GM23338 (cell line): ENCODE measurements around the gene SMYD3.

Experiments used
- EZH2 ChIP-seq: fragments of 200-600 bp; sonication (generic); IDR thresholded peaks from one replicate; pipeline ENCODE4 v1.8.0; 2017; ENCODE audit warnings: antibody characterized with exemption, mild to moderate bottlenecking, low read depth; ENCODE audit not compliant: unreplicated experiment
- EZH2phosphoT487 ChIP-seq: fragments of 200-600 bp; sonication (generic); IDR thresholded peaks from one replicate; pipeline ENCODE4 v1.8.1; 2018; ENCODE audit warnings: antibody characterized with exemption; ENCODE audit not compliant: unreplicated experiment
- JUNB ChIP-seq: IDR thresholded peaks from one replicate; pipeline ENCODE4 v1.6.1; 2016; ENCODE audit warnings: antibody characterized with exemption; ENCODE audit not compliant: unreplicated experiment
- POLR2AphosphoS5 ChIP-seq: IDR thresholded peaks from 2 replicates; pipeline ENCODE4 v1.6.1; 2016; ENCODE audit warnings: antibody characterized with exemption, low read depth
- TF ChIP-seq, protein P1 (sequence below), 2 experiments: fragments of 200-600 bp in 1 of 2; sonication (generic) in 1 of 2; conservative IDR thresholded peaks; 2 replicates each; pipeline versions ENCODE4 v1.5.1 to v1.6.1; 2016 to 2017; ENCODE audit warnings: antibody characterized with exemption in 2 of 2, low read depth in 2 of 2, mild to moderate bottlenecking in 2 of 2, moderate library complexity in 1 of 2
- TF ChIP-seq, protein P2 (sequence below): IDR thresholded peaks from one replicate; pipeline ENCODE4 v1.6.1; 2018; ENCODE audit warnings: antibody characterized with exemption; ENCODE audit not compliant: unreplicated experiment

DNA sequence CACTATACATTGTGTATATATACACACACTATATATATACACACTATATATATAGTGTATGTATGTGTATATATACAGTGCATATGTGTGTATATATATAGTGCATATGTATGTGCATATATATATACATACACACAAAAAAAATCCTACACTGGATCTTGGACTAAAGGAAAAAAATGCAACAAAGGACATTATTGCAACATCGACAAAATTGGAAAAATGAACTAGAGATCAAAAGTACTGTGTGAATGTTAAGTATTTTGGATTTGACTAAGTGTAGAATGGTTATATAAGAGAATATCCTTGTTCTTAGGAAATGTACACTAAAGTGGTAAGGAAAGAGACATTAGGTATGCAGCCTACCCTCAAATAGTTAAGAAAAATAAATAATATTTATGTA lies 36.5 kb downstream of the SMYD3 start:
- TF ChIP-seq, protein P1, sequence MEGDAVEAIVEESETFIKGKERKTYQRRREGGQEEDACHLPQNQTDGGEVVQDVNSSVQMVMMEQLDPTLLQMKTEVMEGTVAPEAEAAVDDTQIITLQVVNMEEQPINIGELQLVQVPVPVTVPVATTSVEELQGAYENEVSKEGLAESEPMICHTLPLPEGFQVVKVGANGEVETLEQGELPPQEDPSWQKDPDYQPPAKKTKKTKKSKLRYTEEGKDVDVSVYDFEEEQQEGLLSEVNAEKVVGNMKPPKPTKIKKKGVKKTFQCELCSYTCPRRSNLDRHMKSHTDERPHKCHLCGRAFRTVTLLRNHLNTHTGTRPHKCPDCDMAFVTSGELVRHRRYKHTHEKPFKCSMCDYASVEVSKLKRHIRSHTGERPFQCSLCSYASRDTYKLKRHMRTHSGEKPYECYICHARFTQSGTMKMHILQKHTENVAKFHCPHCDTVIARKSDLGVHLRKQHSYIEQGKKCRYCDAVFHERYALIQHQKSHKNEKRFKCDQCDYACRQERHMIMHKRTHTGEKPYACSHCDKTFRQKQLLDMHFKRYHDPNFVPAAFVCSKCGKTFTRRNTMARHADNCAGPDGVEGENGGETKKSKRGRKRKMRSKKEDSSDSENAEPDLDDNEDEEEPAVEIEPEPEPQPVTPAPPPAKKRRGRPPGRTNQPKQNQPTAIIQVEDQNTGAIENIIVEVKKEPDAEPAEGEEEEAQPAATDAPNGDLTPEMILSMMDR (conservative IDR thresholded peaks at IDR 0.05; ENCODE audit: low read depth in 2 of 2), result no peak
- TF ChIP-seq, protein P2, sequence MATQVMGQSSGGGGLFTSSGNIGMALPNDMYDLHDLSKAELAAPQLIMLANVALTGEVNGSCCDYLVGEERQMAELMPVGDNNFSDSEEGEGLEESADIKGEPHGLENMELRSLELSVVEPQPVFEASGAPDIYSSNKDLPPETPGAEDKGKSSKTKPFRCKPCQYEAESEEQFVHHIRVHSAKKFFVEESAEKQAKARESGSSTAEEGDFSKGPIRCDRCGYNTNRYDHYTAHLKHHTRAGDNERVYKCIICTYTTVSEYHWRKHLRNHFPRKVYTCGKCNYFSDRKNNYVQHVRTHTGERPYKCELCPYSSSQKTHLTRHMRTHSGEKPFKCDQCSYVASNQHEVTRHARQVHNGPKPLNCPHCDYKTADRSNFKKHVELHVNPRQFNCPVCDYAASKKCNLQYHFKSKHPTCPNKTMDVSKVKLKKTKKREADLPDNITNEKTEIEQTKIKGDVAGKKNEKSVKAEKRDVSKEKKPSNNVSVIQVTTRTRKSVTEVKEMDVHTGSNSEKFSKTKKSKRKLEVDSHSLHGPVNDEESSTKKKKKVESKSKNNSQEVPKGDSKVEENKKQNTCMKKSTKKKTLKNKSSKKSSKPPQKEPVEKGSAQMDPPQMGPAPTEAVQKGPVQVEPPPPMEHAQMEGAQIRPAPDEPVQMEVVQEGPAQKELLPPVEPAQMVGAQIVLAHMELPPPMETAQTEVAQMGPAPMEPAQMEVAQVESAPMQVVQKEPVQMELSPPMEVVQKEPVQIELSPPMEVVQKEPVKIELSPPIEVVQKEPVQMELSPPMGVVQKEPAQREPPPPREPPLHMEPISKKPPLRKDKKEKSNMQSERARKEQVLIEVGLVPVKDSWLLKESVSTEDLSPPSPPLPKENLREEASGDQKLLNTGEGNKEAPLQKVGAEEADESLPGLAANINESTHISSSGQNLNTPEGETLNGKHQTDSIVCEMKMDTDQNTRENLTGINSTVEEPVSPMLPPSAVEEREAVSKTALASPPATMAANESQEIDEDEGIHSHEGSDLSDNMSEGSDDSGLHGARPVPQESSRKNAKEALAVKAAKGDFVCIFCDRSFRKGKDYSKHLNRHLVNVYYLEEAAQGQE, result no peak
- TF ChIP-seq EZH2phosphoT487 (no peak), EZH2 (no peak), POLR2AphosphoS5 (no peak), JUNB (no peak)
